Activated CD8-positive, alpha-beta T cell treated with anti-CD3 and anti-CD28 coated beads for 36 hours (primary cell): ENCODE measurements around the gene ITSN2. TPM values are rescaled to one million over a fixed set of nuclear protein-coding genes. Genes with fewer than 3 reads are reported as not detected.

Experiments used
- ATAC-seq: fragments of 200-7000 bp; cut with Tn5 transposase; one replicate; pipeline ENCODE4 v1.10.0; 2021; ENCODE audit warnings: mild to moderate bottlenecking, moderate library complexity
- CTCF ChIA-PET: fragments of 350-600 bp; sonication (Branson Sonifier 250); formaldehyde crosslinking; loops from one replicate; lab custom pipeline; 2021; ENCODE audit warnings: antibody characterized with exemption; lab: Charles Lee
- POLR2A ChIA-PET: fragments of 350-600 bp; sonication (Branson Sonifier 250); formaldehyde crosslinking; loops from one replicate; lab custom pipeline; 2021; ENCODE audit warnings: antibody characterized with exemption; lab: Charles Lee
- DNase-seq: peaks from one replicate; pipeline ENCODE4 v3.0.0-alpha.2; 2020
- H3K27ac Mint-ChIP-seq: one replicate; pipeline ENCODE4 v1.8.0; 2021; ENCODE audit warnings: mild to moderate bottlenecking, mixed read lengths
- H3K27me3 Mint-ChIP-seq: one replicate; pipeline ENCODE4 v1.8.0; 2021; ENCODE audit warnings: mixed read lengths
- H3K36me3 Mint-ChIP-seq: one replicate; pipeline ENCODE4 v1.8.0; 2021; ENCODE audit warnings: low read depth, mixed read lengths
- H3K4me1 Mint-ChIP-seq: one replicate; pipeline ENCODE4 v1.8.0; 2021; ENCODE audit warnings: low read depth, mixed read lengths
- H3K4me3 Mint-ChIP-seq: one replicate; pipeline ENCODE4 v1.8.0; 2021; ENCODE audit warnings: mild to moderate bottlenecking, moderate library complexity, mixed read lengths
- H3K9me3 Mint-ChIP-seq: one replicate; pipeline ENCODE4 v1.8.0; 2021; ENCODE audit warnings: mixed read lengths
- CTCF ChIP-seq: fragments of 200-600 bp; IDR thresholded peaks from one replicate; pipeline ENCODE4 v1.8.0; 2022; ENCODE audit warnings: antibody characterized with exemption, mild to moderate bottlenecking
- intact Hi-C: fragments of 100-400 bp; cut with micrococcal nuclease; formaldehyde crosslinking; loops from one replicate; pipeline ENCODE4 v1.10.0; 2022
- total RNA-seq, 2 experiments: library from RNA; stranded (reverse); gene quantifications; one replicate each; pipeline ENCODE4 v1.2.3, GENCODE V29; 2021

The ITSN2 gene
- total RNA-seq, 2 experiments from 2014 or later: 44.0 to 48.6 TPM

- Mint-ChIP-seq H3K4me1 (no peaks in the 10 kb centered on the region), H3K9me3 (no peaks in the 10 kb centered on the region), H3K4me3 (no peak overlapping the region), H3K27me3 (no peaks in the 10 kb centered on the region), H3K36me3 (peaks cover under 1% of the 10 kb centered on the region), H3K27ac (no peak overlapping the region)
- ChIA-PET CTCF (no interaction called here), POLR2A (no interaction called here)
- intact Hi-C loops: no loop called here
- DNase-seq: no peak
- no peak for TF ChIP-seq CTCF
- no peak for ATAC-seq
Measured at GRCh38 chr2:24225499-24226242, 134.7 kb downstream of the ITSN2 start.

- no peak for TF ChIP-seq CTCF
- intact Hi-C loops: no loop called here
- no peaks in the 10 kb centered on the region for H3K4me1 Mint-ChIP-seq
- no peaks in the 10 kb centered on the region for H3K27me3 Mint-ChIP-seq
- no peak for ATAC-seq
- POLR2A ChIA-PET: no interaction called here
- CTCF ChIA-PET: no interaction called here
- H3K27ac Mint-ChIP-seq: no peak overlapping the region
- no peaks in the 10 kb centered on the region for H3K9me3 Mint-ChIP-seq
- H3K4me3 Mint-ChIP-seq: no peak overlapping the region
- peaks cover 6% of the 10 kb centered on the region for H3K36me3 Mint-ChIP-seq
- no peak for DNase-seq
Measured at GRCh38 chr2:24222946-24223345, 137.4 kb downstream of the ITSN2 start.

GRCh38 chr2:24221343-24222050 is 138.8 kb downstream of the ITSN2 start:
- H3K4me1 Mint-ChIP-seq: no peaks in the 10 kb centered on the region
- H3K27ac Mint-ChIP-seq: no peak overlapping the region
- POLR2A ChIA-PET: interaction anchor here (0.6 kb wide), 1 partner anchor 34 kb away, joined by 3 read pairs; no protein-coding TSS in a partner anchor
- intact Hi-C loops: no loop called here
- H3K4me3 Mint-ChIP-seq: no peak overlapping the region
- CTCF ChIA-PET: no interaction called here
- no peaks in the 10 kb centered on the region for H3K27me3 Mint-ChIP-seq
- no peak for TF ChIP-seq CTCF
- ATAC-seq (no peak), DNase-seq (no peak)
- no peaks in the 10 kb centered on the region for H3K9me3 Mint-ChIP-seq
- peaks cover 8% of the 10 kb centered on the region for H3K36me3 Mint-ChIP-seq

GRCh38 chr2:24220554-24221291 is 139.6 kb downstream of the ITSN2 start:
- TF ChIP-seq CTCF: no peak
- ATAC-seq (no peak), DNase-seq (no peak)
- Mint-ChIP-seq H3K9me3 (no peaks in the 10 kb centered on the region), H3K4me1 (no peaks in the 10 kb centered on the region), H3K27me3 (no peaks in the 10 kb centered on the region), H3K27ac (no peak overlapping the region), H3K36me3 (peaks cover 13% of the 10 kb centered on the region), H3K4me3 (no peak overlapping the region)
- ChIA-PET POLR2A (no interaction called here), CTCF (no interaction called here)
- intact Hi-C loops: no loop called here

GRCh38 chr2:24214880-24215279 is 145.5 kb downstream of the ITSN2 start:
- ChIA-PET POLR2A (no interaction called here), CTCF (no interaction called here)
- no peaks in the 10 kb centered on the region for H3K4me1 Mint-ChIP-seq
- TF ChIP-seq CTCF: no peak
- DNase-seq (no peak), ATAC-seq (peak; percentile 55)
- peaks cover 17% of the 10 kb centered on the region for H3K36me3 Mint-ChIP-seq
- H3K9me3 Mint-ChIP-seq: no peaks in the 10 kb centered on the region
- no peak overlapping the region for H3K27ac Mint-ChIP-seq
- no peaks in the 10 kb centered on the region for H3K27me3 Mint-ChIP-seq
- intact Hi-C loops: no loop called here
- H3K4me3 Mint-ChIP-seq: no peak overlapping the region
